Measurements from ENCODE around the gene FARS2. TPM values are rescaled to one million over a fixed set of nuclear protein-coding genes. Genes with fewer than 3 reads are reported as not detected.

The FARS2 gene
- total RNA-seq, 1 donor from 2014 or later, result 36.6 TPM

DNA sequence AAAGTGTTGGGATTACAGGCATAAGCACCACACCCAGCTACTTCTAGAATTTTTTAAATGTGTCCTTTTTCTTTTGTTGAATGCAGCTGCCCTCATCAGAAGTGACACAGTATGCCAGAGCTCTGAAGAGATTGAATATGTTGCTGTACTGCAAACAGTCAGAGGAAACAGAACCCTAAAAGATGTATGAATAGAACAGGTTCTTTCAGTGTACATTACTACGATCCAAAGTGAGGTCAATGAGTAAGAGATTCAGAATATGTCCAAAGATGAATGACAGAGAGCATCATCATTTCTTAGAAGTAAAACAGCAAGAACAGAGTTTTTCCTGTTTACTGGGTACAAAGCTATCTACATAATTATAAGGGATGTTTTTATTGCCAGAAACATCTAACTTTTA is 476.9 kb downstream of the FARS2 start:
- DNase-seq, result no peak

DNA sequence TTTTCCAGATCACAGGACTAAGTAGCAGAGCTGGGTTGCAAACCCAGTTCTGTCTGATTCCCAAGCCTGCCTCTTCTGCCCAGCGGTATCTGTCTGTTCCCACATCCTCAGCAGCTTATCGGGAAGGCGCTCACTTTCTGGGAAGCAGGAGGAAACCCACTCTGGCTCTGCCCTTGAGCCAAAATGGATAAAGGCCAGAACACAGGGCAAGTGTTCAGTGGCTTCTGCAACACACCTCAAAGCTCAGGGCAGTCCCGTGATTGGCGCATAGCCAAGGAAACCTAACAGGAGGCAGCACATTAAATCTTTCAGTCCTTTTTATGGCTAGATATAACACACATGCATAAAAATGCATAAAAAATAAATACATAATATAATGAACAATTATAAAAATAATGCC is 483.2 kb downstream of the FARS2 start:
- no peak for DNase-seq

DNA sequence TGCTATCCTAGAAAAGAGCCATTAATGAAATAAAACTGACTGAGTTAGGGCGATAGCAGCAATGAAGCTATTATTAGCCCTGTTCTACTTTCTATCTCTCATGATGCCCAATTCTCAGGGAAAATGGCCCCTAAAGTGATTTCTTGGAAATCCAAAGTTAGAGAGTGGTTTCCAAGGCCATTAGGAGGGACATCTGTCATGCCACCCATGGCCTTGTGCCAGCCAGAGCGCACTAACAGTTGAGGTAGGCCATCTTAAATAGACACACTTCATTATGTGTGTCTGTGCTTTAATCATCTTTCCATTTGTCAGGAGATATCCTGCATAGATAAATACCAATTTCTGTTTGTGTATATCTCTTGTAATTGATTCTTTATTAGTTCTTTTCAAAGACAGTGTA is 483.8 kb downstream of the FARS2 start:
- DNase-seq, result no peak

DNA sequence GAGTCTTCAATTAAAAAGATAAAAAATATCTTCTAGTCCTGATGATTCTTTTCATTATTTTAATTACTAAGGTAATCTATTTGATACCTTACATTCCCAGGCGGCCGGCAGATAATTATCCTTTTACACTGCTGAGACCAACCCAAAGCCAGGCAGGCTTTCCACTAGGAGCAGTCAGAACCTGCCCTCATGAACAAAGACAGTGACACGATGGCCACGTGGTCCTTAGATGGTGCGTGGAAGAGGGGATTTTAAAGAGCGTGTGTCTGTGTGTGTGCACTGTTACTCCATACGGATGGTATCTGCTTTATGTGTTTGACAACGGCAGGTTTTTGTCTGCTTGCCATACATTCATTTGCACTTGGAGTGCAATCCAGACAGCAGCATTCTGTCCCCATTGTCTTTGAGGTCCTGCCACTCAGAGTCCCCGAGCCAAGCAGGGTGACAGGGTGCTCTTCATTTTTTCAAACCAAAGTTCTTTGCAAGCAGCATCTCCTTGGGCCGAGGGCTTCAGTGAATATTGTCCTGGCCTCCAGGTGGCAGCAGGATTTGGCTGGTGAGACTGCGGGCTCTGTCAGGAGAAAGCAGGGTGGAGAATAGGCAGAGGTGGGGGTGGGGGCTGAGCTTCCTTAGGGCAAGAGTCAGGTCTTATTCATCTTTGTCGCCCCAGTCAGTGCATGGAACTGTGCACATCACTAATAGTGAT is 484.9 kb downstream of the FARS2 start:
- DNase-seq, result no peak

DNA sequence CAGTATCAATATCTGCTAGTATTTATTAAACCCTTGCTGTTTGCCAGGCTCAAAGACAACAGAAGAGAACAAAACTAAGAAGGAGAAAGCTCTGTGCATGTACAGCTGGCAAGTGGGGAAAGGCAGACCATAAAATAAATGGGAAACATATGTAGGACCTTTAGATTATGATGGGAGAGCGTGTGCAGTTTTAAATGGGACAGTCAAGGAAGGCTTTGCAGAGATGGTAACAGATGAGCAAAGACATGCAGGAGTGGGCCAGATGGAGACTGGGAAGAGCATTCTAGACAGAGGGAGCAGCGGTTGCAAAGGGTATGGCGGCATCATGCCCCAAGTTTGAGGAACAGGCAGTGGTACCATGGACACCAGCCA is 485.4 kb downstream of the FARS2 start:
- DNase-seq, result no peak

DNA sequence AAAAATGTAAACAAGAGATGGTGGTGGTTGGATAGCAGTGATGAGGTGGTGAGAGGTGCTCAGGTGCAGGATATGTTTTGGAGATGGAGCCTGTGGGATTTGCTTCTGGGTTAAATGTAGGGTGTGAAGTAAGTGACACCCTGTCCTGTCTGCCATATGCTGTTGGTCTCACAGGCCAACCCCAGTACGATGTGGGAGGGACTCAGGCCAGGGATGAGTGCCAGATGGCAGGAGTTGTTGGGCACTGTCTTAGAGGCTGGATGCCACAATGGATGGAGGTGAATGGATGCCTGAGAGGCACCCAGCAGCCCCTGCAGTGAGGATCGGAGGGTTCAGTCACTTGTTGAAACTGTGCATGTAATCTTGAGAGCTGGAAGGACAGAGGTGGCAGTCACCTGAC is 486.1 kb downstream of the FARS2 start:
- DNase-seq, result no peak

DNA sequence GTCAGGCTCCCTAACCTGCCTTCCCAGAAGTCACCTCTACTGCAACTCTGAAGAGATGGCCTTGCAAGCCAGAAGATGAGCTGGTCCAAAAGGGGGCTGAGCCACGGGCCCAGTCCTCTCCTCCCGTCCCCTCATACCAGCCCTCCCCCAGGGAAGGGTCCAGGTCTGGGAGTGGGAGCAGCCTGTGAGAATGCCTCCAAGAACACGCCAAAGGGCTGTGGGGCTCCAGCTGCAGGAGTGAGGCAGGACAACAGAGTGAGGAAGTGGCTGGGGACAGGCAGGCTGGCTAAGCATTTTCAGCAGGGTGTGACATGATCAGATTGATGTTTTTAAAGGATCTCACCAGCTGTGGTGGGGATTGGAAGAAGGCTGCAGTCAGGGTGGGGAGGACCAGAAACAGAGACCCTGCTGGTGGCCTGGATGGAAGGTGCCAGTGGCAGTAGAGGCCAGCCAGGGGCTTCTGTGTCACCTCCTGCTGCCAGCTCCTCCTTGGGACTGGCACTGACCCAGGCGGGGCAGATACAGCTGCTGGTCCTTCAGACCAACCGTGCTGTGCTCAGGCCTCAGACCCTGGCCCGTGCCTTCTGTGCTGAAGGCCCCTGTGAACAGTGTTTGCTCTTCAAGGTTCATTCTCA is 487.8 kb downstream of the FARS2 start:
- DNase-seq, result no peak

DNA sequence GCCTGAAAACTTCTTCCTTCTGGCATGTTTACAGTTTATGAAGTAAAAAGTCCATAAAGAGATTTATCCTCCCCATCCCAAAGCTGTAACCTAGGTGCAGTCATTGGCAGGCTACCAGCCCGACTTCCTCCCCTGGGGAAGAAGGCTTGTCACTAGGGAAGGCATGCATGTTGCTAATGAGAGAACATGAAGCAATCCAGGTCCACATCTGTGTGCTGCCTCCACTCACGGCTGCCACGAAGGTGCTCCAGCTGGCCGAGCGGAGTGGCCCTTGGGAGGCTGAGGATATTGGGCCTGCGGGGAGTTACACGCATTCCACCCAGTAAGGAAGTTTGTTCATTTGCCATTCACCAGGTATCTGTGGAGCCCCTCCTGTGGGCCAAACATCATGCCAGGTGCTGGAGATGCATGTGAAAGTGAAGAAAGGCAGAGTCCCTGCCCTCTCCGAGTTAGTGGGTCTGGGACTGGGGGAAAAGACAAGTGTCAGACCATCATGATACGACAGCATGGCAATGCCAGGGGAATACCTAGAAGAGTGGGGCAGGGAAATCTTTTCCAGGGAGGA is 488.4 kb downstream of the FARS2 start:
- no peak for DNase-seq

DNA sequence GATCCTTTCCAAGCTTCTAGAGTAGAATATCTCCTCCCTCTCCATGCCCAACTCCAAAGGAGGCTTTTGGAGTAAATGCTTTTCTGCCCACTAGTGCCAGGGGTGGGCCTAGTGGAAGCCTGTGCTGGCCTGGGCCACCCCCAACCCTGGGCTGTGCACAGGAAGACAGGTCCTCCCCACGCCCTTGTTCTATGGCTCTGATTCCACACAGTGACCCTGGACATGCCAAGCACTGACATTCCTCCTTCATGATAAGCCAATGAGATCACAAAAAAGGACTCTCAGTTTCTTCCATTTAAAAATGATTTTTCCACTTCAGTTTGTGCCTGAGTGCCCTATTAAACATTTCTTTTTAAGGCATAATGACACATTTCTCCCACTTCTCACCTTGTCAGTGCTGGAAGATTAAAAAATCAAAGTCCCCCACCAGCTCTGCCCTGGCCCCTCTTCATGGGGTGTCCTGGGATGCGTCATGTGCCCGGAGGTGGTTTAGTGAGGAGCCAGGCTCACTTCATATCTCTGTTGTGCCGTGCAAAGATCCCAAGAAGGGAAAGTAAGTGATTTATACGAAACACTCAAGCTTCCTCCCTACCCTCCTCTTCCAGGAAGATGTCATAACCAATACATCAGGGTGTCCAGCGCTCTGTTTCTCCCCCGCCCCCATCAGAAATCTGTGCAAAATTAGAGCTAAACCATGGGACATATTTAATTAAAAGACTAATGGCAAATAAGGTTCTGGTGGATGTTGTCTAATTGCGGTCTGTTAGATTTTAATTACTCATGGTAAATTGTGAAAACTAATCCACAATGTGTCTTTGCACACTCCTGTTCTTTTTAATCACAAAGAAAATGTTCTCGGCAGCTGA is 490.4 kb downstream of the FARS2 start:
- DNase-seq, result no peak

DNA sequence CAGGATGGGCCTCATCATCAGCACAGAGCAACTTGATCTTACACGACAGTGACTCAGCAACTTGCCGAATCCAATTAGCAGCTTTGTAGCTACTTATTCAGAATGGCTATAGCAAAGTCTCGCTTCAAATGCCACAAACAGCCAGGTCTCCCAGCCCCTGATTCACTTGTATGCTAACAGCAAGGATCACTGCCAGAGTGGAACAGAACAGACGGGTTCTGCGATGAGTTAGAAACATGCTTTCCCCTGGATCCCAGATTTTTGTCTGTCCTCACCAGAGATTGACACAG is 491.0 kb downstream of the FARS2 start:
- peak; percentile 66 for DNase-seq

DNA sequence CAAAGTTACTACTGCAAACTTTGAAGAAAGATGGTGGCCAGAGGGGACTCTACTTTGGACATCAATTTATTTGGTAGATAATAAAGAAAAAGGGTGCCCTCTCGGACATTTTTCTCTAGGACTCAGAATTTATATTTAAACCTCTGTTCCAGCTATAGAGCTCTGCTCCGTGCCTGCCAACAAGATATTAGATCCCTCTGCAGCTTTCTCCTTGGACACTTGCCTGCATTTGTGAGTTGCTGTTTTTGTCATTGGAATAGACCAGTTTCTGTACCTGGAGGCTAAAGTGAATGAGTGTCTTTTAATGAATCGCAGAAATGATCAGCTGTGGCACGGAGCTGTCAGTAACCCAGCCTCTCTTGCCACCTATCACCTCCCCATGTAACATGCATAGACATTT is 491.9 kb downstream of the FARS2 start:
- DNase-seq, result no peak

DNA sequence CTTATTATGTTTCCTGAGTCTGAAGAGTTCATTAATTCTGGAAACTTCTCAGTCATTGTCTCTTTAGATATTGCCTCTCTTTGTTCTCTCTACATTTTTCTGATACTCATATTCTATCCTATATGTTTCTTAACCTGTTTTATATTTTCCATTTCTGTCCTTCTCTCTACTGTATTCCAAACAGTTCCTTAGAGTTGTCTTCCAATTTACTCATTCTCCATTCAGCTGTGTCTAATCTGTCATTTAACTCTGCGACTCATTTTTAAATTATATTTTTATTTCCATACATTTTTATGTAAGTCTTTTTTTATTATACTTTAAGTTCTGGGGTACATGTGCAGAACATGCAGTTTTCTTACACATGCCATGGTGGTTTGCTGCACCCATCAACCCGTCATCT is 493.6 kb downstream of the FARS2 start:
- no peak for DNase-seq

DNA sequence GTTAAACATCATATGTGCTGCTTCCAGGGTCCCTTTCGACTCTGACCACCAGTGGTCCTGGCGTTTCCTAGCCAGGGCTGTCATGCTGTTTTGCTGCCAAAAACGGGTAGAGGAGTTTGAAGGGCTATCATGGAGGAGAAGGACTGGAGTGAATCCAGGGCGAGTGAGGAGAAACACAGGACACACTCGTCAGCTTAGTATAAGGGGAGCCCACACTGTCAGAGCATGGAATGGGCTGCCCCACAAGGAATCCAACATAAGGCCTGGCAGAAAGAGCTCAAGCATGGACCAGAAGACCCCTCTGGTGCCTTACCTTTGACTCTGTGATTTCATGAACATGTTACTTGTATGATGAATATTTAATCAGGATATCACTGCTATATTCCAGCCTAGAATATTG is 498.3 kb downstream of the FARS2 start:
- no peak for DNase-seq

DNA sequence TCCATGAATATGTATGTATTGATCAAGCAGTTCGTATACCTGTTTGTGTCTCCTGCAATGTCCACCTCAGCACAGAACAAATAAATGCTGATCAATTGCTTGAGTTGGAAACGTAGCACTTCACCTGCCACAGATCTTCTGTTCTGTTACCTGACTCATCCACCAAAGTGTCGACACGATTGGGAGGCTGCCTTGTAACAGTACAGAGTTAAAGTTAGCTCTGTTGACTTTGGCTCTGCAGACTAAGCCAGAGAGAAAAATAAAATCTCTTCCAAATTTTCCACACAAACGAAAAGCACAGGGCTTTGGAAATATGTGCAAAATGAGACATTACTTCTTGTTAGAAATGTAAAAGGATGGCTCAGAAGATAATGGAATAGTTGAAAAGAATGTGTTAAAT is 500.1 kb downstream of the FARS2 start:
- no peak for DNase-seq

DNA sequence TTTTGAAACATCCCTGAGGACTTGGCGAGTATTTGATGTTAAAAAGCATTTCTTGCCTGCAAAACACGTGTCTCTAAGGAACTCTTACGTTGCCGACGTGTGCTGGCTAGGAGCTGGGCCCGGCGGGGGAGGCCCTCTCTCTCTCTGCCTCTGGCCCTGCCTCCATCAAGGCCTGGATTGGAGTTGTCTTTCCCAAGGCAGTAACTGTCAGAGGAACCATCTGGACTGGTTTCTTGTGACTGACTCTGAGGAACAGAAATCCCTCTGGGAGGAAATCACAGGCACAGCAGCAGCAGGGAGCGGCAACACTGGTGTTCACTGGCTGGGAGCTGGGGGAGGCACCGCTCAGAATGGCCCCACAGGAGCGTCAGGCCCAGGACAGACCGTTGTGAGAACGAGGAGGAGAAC is 501.3 kb downstream of the FARS2 start:
- DNase-seq, result no peak

DNA sequence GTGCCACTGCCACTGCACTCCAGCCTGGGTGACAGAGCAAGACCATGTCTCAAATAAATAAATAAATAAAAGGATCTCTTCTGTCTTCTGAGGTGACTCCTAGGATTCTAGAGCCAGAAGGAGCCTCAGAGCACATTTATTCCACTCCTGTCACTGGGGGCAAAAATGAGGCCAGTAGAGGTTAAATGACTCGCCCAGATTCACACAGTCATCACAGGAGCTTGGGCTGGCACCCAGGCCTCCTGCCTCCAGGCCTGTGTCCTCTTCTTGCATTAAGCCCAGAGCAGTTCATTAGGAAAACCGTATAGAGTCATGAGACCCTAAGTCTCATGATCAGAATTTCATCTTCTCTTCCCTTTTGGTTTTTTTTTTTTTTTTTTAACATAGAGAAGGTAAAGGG is 502.1 kb downstream of the FARS2 start:
- no peak for DNase-seq

DNA sequence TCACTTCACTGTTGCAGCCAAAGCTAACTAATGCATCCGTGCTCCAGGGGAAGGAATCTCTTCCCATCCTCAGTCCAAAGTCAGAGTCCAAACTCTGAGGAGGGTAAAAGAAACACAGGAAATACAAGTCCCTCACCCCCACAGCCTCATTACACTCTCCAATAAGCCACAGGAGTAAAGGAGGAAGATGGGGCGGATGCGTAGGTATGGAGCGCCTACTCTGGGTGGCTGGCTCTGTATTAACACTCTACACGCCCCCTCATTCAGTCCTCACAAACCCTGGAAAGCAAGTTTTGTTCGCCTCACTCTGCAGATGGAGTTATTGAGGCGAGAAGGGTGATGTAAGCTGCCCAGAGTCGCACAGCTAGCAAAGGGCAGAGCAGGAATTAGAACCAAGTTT is 502.6 kb downstream of the FARS2 start:
- DNase-seq, result no peak

DNA sequence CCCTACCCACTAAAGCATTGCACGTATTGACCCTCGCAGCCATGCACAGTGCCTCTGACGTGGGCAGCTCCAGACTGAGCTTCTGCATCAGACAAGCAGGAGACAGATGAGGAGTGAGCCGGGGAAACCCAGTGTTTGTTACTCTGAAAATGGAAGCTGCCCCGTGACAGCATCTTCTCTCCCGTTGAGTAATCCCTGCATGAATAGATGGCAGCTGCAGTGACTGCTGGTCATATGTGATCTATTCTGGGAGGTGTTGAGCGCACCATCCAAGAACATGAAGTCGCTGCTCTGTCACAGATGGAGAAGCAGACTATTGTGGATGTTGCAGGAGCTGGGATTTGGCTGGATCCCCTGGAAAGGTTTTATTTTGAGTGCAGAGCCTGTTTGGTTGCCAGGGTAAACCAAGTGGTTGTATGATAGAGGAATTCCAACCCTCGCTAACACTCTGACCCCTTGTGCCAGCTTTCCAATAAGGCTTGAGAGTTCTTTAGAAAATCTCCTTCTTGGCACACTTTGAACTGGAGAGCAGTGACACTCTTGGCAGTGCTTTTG is 503.2 kb downstream of the FARS2 start:
- no peak for DNase-seq

DNA sequence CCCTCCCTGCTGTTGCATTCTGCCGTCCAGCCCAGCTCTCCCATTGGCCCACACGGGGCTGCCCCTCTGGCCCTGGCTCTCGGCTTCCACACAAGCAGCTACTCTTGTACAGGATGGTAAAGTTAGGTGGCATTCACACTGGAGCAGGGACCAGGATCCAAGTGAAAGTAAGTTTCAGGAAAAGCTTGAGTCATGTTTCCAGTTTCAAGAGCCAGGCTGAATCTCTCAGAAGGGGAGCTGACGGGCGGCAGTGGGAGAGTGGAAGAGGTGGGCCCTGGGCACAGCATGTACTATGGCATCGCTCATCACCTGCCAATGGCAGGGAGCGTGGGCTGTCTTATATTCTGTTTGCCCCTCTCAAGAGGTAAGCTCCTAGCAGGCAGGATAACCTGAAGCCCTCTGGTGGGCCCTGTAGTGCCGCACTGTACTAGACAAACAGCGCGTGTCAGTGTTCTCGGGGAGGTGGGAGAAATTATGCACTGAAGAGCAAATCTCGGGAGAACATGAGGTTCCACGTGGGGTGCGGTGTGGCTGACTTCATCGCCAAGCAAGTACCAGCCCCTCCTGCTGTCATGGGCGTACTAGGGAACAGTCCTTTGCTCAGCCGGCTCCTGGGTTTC is 503.9 kb downstream of the FARS2 start:
- DNase-seq, result peak; percentile 25

DNA sequence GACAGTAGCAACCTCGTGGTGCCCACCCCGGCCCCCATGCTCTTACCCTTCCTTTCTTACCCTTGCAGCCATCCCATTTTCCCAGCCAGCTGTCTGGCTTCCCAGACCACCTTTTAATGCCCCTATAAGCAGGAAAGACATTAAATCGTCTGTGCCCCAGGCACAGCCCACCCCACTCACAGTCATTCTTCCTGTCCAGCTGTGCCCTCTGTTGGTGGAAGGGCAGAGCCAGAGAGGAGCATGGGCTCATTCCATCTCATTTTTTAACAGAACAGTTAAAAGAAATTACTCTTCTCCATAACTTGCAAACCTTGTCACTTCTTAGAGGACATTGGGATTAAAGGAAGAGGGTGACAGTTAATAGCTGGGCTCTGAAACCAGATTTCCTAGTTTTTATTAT is 504.9 kb downstream of the FARS2 start:
- DNase-seq, result peak; percentile 35

DNA sequence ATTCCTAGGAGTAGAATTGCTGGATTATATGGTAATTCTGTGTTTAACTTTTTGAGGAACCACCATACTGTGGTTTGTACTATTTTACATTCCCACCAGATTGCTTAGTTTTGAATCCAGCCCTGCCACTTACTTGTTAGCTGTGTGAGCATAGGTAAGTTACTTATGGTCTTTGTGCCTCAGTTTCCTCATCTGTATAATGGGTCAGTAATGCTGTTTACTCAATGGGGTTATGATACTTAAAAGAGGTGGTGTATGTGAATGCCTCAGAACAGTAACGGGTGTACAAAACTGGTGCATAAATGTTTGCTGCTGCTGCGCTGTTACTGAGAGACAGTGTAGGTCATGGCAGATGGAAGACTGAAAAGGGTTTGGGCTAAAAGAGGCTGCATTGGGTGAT is 506.2 kb downstream of the FARS2 start:
- DNase-seq, result no peak

DNA sequence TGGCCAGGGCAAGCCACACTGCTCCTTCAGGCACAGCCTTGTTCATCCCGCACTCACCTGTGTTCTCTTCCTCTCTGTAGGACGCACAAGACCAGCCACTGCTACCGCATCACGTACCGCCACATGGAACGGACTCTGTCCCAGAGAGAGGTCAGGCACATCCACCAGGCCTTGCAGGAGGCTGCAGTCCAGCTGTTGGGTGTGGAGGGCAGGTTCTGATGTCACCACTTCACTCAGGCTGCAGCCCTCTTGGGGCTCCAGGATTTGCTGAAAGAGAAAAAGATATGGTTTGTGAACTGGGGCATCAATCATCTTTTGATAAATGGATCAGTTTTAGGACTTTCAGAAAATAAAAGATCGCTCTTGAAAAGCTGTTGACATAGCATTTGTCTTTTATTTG is 509.9 kb downstream of the FARS2 start:
- DNase-seq, result no peak
